Epithelial cell of proximal tubule (primary cell): ENCODE measurements around the gene ZNF778. TPM values are rescaled to one million over a fixed set of nuclear protein-coding genes. Genes with fewer than 3 reads are reported as not detected.

Source experiments
- DNase-seq: peaks from one replicate; pipeline ENCODE4 v3.0.0-alpha.2; 2011; ENCODE audit warnings: low read depth
- H3K4me3 ChIP-seq: 2 replicates; pipeline ENCODE4 v1.5.1; 2011; ENCODE audit warnings: low read depth, mild to moderate bottlenecking, low read length
- CTCF ChIP-seq: conservative IDR thresholded peaks from 2 replicates; pipeline ENCODE4 v1.5.1; 2012; ENCODE audit warnings: low read depth, mild to moderate bottlenecking, low read length
- total RNA-seq: library from RNA; depleted of rRNA; stranded (reverse); fragments of >200 nt; gene quantifications from 2 replicates; pipeline ENCODE4 v1.2.3, GENCODE V29; 2015

ZNF778 gene
- total RNA-seq, 1 donor from 2014 or later = 3.7 TPM

- TF ChIP-seq CTCF = no peak
- no peak overlapping the region for H3K4me3 ChIP-seq
- no peak for DNase-seq
Observed at GRCh38 chr16:89280546-89281188, 63.2 kb downstream of the ZNF778 start.

GRCh38 chr16:89281189-89281577 is 63.7 kb downstream of the ZNF778 start:
- no peak for DNase-seq
- no peak overlapping the region for H3K4me3 ChIP-seq
- no peak for TF ChIP-seq CTCF

DNA sequence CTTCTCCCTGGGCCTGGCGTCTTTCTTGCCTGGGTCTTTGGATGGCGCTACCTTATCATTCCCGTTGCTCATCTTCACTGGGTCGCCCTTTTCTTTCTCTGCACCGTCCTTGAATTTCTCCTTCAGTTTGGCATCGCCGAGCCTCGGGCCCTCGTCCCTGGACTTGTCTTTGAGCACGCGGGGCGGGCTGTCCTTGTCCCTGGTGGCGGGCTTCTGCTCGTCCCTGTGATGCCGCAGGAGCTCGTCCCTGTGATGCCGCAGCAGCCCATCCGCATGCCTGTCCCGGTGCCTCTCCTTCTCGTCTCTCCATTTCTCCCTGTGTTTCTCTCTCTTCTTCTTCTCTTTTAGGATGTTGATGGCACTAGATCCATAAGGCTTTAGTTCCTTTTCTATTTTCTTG is 64.3 kb downstream of the ZNF778 start:
- no peak for TF ChIP-seq CTCF
- no peak overlapping the region for H3K4me3 ChIP-seq
- DNase-seq = no peak

DNA sequence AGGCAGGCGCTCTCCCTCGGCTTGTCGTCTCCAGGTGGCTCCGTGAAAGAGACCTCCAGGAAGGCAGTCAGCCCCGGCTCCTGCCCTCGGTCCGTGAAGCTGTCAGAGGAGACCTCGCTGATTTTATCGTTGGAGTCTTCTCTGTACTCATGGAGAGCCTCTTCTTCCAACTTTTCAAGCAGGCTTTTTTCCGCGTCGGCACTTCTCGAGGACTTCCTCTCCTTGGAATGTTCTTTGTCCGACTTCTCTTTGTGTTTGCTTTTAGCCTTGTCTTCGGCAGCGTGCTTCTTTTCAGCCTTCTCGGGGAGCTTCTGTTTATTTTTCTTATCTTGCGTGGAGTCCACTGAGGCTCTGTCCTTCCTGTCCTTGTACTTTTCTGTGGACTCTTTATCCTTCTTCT is 65.0 kb downstream of the ZNF778 start:
- TF ChIP-seq CTCF = no peak
- DNase-seq = no peak
- no peak overlapping the region for H3K4me3 ChIP-seq

DNA sequence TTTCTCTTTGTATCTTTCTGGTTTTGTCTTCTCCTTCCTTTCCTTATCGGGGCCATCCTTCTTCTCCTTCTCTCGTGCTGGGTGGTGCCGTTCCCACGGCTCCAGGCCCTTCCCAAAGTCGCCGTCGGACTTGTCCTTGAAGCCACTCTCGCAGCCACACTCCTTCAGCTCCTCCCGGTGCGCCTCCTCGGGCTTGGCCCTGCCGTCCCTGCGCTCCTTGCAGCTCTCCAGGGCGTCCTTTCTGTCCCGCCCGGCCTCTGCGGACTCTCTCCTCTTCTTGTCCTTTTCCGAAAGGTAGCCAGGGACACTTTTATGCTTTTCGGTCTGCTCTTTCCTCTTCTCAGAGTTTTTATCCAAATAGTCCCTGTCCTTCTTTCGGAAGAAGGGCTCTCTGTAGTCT is 65.9 kb downstream of the ZNF778 start:
- no peak for TF ChIP-seq CTCF
- H3K4me3 ChIP-seq = no peak overlapping the region
- DNase-seq = no peak

DNA sequence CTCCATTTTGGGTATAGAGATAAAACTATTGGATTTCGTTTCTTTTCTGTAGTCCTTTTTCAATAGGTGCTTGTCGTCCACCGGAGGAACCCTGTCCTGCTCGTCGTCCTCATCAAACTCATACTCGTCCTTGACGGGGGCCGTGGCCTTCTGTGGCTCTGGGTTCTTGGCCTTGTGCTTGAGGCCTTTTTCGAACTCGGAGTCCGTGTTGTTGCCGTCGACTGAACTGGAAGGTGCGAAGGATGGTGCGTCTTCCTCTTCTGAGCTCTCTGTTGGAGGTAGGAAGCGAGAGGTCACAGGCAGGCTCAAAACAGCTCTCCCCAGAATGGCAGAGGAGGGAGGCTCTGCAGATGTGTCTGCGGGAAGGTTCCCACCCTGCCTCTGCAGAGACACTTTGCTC is 67.9 kb downstream of the ZNF778 start:
- H3K4me3 ChIP-seq = no peak overlapping the region
- no peak for DNase-seq
- TF ChIP-seq CTCF = no peak

GRCh38 chr16:89286096-89286495 is 68.6 kb downstream of the ZNF778 start:
- DNase-seq = no peak
- TF ChIP-seq CTCF = no peak
- H3K4me3 ChIP-seq = no peak overlapping the region
